Fibroblast of skin of right biceps (primary cell): ENCODE measurements around the gene PRR3.
A peak's percentile ranks its signal among the peaks of the same experiment; 100 is the strongest.

Source experiments
- DNase-seq: peaks from one replicate; pipeline ENCODE4 v3.0.0-alpha.2; 2013

PRR3 gene

DNA sequence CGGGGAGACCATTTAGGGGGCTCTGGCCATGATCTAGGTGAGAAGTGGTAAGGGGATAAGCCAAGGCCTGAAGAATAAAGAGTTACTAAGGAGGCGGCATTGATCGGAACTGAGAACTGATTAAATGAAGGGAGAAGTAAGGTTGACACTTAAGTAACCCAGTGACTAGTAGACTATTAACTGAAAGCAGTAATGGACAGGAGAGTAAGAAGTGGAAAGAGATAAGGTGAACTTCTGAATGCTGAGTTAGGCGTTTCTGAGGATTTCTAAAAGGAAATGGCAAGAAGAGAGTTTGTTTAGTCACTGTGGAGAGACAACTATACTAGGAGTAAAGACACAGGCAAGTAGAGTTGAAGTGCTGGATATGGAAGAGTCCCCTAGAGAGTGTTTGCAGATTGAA lies 16.0 kb downstream of the PRR3 start:
- no peak for DNase-seq

DNA sequence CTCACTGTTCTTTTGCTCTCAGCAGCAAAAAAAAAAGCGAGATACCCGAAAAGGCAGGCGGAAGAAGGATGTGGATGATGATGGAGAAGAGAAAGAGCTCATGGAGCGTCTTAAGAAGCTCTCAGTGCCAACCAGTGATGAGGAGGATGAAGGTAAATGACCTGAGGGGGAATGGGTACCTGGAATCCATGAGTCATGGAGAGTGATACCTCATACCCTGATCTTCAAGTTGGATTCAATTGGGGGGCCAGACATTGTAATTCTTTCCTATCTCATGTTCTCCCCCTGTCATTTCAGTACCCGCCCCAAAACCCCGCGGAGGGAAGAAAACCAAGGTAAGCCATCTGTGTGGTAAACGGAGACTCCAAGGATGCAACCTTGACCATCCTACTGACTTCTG lies 21.0 kb downstream of the PRR3 start:
- no peak for DNase-seq

DNA sequence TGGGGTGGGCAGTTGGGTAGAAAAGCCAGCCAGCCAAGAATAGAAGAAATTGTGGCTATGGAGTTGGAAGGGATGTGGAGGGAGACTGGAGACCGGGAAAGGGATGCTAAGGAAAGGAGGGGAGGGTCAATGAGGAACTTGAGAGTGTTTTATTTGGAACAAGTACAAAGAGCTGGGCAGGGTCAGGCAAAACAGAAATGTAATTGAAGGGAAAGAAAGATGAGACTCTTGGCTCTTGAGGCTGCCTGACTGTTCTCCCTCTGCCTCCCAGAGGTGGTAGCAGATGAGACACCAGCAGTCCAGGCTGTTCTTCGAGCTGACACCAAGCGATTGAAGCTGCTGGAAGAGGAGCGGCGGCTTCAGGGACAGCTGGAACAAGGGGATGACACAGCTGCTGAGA lies 26.8 kb downstream of the PRR3 start:
- DNase-seq: no peak

DNA sequence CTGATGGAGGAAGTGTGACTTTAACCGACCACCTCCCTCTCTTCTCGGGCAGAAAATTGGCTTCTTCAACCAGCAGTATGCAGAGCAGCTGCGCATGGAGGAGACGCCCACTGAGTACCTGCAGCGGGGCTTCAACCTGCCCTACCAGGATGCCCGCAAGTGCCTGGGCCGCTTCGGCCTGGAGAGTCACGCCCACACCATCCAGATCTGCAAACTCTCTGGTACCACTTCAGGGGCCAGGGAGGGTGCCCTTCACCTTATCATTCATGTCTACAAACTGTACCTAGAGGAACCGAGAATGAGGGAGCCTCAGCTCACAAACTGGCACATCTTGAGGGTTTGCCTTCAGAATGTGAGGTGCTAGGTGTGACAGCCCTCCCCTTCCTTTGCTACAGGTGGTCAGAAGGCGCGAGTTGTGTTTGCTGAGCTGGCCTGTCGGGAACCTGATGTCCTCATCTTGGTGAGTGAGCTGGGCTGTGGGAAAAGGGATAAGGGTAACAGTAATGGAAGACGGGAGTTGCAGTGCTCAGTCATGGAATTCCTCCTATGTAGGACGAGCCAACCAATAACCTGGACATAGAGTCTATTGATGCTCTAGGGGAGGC lies 32.8 kb downstream of the PRR3 start:
- DNase-seq: no peak

DNA sequence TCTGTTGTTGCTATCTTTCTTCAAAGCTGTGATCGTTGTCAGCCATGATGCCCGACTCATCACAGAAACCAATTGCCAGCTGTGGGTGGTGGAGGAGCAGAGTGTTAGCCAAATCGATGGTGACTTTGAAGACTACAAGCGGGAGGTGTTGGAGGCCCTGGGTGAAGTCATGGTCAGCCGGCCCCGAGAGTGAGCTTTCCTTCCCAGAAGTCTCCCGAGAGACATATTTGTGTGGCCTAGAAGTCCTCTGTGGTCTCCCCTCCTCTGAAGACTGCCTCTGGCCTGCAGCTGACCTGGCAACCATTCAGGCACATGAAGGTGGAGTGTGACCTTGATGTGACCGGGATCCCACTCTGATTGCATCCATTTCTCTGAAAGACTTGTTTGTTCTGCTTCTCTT lies 33.4 kb downstream of the PRR3 start:
- DNase-seq: no peak

DNA sequence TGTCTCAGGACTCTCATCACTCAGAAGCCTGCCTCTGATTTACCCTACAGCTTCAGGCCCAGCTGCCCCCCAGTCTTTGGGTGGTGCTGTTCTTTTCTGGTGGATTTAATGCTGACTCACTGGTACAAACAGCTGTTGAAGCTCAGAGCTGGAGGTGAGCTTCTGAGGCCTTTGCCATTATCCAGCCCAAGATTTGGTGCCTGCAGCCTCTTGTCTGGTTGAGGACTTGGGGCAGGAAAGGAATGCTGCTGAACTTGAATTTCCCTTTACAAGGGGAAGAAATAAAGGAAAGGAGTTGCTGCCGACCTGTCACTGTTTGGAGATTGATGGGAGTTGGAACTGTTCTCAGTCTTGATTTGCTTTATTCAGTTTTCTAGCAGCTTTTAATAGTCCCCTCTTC lies 33.9 kb downstream of the PRR3 start:
- DNase-seq: no peak

DNA sequence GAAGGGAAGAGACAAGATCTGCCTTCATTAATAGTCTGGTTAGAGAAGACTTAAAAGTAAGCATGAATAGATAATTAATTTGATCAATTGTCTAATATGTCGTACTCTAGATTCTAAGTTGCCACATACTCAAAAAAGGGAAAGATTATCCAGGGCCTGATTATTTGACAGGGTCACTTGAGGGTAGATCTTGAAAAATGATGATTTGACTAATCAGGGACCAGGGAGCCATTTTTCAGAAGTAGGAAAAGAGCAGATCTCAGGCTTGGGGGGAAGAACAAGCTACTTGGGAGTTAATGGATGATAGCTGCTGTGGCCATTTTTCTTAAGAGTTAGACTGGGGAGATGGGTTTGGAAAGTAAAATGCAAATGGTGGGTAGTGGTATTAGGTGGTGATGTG lies 35.2 kb downstream of the PRR3 start:
- DNase-seq: no peak

DNA sequence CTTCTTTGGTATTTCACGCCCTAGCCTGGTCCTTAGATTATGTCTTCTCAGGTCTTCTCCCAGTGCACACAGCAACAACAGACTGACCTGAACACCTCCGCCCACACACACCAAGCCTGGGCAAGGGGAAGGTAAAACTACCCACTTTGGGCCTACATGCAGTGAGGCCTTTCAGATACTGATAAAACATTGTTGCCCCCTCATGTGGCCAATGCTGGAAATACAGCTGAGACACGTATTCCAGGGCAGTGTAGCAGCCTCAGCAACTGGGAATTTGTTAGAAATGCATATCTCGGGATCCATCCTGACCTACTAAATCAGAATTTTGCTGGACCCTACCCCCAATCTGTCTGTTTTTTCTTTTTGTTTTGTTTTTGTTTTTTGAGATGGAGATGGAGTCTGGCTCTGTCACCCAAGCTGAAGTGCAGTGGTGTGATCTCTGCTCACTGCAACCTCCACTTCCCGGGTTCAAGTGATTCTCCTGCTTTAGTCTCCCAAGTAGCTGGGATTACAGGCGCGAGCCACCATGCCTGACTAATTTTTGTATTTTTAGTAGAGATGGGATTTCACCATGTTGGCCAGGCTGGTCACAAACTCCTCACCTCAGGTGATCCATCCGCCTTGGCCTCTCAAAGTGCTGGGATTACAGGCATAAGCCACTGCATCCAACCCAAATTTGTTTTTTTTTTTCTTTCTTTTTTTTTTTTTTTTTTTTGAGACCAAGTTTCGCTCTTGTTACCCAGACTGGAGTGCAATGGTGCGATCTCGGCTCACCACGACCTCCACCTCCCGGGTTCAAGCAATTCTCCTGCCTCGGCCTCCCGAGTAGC lies 40.4 kb downstream of the PRR3 start:
- peak; percentile 72 for DNase-seq

DNA sequence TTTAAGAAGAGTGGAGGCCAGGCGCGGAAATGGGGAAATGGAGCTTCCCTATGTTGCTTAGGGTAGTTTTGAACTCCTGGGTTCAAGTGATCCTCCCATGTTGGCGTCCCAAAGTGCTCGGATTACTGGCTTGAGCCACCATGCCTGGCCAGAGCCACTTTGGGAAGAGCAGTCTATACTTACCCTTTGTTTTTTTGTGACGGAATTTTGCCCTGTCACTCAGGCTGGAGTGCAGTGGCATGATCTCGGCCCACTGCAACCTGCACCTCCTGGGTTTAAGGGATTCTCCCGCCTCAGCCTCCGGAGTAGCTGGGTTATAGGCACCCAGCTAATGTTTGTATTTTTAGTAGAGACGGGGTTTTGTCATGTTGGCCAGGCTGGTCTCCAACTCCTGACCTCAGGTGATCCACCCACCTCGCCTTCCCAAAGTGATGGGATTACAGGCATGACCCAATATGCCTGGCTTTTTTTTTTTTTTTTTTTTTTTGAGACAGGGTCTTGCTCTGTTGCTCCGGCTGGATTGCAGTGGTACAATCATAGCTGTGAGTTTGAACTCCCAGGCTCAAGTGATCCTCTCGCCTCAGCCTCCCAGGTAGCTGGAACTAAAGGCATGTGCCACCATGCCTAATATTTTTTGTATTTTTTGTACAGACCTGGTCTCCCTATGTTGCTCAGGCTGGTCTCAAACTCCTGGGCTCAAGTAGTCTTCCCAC lies 42.0 kb downstream of the PRR3 start:
- no peak for DNase-seq

DNA sequence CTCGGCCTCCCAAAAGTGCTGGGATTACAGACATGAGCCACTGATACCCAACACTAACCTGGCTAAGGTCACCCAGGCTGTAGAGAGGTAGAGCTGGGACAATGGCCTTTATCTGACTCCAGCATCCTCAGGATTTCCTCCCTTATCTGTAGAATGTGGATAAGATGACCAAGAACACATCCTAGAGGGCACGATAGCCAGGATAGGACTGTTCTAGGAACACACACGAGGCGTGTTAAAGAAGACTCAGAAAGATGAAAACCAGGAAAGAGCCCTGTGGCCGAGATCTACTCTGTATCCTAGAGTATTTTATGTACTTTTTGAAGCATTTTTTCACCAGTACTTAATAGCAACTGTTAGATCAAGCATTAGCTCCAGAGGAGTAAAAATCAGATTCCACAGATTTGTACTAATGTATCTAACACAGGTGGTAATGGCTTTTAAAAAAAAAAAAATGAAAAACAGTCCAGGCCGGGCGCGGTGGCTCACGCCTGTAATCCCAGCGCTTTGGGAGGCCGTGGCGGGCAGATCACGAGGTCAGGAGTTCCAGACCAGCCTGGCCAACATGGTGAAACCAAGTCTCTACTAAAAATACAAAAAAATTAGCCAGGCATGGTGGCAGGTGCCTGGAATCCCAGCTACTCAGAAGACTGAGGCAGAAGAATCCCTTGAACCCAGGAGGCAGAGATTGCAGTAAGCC lies 42.7 kb downstream of the PRR3 start:
- no peak for DNase-seq

DNA sequence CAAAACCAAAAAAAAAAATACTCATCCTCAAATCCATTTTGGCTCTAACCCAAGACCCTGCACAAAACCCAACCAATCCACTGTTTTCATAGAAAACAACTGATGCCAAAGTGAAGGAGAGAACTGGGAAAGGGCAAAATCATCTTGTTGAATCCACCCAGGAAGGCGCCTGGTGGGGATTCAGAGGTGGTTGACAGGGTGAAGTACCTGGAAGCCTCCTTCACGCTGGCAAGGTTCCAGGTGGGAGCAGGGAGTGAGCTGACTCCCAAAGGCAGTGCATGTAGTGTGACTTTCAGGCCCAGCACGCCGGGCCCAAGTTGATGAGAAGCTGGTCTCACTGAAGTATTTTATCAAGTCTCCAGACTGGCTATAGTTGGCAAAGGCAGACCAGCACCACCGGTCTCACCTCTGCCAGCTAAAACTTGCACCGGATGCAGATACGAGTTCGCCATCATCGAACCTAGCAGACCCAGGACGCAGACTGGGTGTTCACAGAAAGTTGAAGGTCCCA lies 43.4 kb downstream of the PRR3 start:
- no peak for DNase-seq

DNA sequence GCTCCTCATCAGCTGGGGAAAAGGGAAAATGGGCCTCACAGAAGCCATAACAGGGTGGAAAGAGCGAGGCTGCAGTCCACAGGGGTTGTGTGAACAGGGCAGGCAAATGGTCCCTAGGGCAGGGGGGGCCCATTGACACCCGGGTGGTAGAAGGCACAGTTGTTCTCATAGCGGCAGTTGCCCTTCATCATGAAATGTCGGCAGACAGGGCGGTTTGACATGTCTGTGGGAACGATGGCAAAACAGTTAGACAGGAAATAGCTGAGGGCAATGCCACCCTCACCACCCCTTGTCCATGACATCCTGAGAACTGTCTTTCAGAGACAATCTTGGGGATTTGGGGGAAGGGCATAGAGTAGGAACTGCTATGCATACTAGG lies 44.3 kb downstream of the PRR3 start:
- DNase-seq: no peak

DNA sequence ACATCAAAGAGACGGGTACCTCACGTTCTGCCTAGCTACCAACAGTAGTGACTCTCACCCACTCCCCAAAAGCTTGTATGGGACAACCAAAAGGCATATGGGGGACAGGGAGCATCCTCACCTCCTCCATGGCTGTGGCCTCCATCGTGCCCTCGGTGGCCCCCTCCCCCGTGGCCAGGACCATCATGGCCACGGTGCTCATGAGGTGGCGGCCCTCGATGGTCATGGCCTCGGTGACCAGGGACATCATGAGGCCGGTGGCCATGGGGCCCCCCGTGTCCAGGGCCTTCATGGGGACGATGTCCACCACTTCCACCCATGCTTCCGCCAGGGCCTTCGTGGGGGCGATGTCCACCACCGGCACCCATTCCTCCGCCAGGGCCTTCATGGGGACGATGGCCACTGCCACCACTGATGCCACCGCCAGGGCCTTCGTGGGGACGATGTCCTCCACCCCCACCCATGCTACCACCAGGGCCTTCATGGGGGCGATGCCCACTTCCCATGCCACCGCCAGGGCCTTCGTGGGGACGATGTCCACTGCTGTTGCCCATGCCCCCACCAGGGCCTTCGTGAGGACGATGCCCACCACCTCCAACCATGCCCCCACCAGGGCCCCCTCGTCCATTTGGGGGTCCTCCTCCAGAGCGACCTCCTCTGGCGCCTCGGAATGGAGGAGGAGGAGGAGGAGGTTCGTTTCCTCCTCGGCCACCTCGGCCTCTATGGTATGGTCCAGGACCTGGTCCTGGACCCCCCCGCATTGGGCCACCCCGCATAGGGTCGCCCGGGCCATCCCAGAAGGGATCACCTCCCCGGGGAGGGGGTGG lies 44.9 kb downstream of the PRR3 start:
- DNase-seq: no peak

DNA sequence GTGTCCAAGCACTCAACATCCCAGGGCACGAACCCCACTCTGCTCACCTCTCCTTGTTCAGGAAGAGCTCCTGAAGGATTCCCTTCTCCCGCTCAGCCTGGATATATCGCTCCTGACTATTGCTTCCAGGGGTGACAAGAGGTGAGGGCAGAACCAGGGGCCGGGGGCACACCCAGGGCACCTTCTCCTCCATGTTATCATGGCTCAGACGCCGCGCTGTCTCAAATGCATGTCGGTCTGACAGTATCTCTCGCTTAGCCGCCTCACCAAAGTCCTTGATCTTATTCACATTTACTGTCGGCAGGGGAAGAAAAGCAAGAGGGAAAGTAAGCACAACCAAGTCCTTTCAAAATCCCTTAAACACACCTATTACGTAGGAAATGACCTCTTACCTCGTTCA lies 46.9 kb downstream of the PRR3 start:
- DNase-seq: no peak

DNA sequence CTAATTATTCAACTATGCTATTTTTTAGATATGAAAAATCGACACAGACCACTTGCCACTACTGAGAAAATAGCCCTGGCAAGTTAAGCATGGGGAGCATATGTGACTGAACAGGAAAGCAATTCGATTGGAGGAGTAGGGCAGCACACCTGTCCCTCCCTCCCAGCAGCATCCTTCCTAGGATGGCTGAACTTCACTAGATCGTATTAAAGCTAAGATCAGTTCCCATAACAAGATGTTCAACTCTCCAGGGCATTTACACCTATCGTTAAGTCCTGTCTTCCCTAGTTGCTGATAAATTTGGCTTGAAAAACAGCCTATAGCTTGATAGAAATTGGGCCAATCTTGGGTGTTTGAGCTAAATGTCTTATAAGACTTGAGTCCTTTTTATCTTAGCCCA lies 53.0 kb downstream of the PRR3 start:
- no peak for DNase-seq

DNA sequence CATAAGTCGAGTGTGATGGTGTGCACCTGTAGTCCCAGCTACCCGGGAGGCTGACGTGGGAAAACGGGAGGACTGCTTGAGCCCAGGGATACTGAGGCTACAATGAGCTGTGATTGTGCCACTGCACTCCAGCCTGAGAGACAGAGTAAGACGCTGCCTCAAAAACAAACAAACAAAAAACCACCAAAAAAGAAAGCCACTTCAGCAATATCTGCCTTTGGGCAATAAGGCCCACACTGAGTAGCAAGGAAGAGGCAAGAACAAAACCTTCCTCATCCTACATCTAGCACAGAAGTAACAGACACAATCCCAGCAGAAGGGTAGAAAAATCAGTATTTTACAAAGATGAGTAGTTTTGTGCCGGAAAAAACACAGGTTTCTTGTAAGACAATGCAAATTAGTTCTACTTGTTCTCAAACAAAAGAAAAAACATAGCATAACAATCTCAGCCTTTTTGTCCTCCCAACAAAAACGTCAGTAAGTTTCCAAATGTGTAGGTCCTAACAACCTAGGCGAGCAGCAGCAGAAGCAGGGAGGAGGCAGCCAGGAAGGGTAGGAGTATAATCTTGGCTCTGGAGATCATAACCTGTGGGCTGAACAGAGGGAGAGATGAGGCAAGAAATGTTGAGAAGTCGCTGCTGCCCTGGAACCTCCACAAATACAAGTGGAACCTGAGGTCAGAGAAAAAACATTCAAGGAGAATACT lies 54.2 kb downstream of the PRR3 start:
- no peak for DNase-seq

DNA sequence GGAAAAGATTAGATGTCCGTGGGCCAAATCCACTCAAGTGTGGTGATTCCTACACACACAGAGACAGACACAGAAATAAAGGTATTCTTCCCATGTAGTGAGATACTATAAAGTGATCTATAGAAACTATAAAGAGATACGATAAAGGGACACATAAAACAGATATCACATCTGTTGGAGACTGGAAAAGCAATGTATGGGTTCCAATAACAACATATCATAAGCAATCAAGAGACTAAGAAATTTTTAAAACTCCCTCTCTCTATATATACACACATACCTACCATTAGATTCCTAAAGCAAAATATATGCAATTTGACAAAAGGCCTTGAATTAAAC lies 54.7 kb downstream of the PRR3 start:
- no peak for DNase-seq

DNA sequence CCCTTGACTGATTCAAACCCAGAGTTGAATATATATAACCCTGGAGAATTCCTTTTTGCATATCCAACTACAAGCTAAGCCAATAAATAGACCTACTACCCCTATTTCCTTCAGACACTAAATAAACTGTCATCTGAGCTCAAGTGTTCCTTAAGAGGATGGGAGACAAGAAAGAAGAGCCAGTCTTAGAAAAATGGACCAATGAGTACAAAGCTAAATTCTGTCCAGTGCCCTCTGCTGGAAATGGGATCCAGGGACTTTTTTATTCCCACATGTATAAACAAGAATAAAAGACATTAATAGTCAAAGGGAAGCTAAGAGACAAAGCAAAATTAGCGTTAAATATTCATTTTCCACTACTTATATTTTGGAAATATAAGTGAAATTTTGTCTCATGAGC lies 55.1 kb downstream of the PRR3 start:
- DNase-seq: peak; percentile 32

DNA sequence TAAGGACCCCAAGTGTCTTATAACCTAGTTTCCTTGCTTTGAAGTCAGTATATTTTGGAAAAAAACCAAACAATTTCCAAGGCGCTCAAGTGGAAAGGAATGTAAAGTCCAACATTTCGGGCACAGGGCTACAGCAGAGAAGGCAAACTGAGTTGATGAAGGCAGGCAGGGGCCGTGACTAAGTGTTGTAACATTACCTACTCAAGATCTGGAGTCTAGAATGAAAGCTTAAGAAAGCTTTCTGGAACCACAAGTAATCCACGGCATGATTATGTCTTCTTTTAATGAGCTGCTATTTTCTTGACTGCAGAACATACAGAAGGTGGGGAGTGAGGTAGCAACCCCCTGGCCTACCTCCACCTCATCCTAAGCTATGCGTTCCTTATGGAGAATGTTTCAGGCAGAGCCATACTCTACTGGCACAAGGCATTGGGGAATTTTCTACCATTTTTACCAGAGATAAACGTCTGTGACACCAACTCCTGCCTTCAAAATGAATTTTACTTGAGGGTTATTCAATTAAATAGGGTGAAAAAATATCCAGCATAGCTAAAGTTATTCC lies 55.7 kb downstream of the PRR3 start:
- DNase-seq: peak; percentile 59
